DLD1 (cell line): ENCODE results near the gene SIKE1.
"Not testable (repeated sequence)": the region's sequence is repeated elsewhere in the genome, so short reads cannot be mapped to it uniquely, and the experiment has no call there.

Source experiments
- in situ Hi-C: cut with HindIII; loops from 2 replicates; pipeline ENCODE4 v1.10.0; 2017; ENCODE audit warnings: low sequenced_read_pairs

Gene SIKE1

GRCh38 chr1:114756009-114756892, 24.2 kb downstream of the SIKE1 start:
- in situ Hi-C loops, result no loop called here

- in situ Hi-C loops, result no loop called here
These were observed 25.2 kb downstream of the SIKE1 start for GRCh38 chr1:114755006-114755931.

- in situ Hi-C loops, result not testable (repeated sequence)
These were observed 26.8 kb downstream of the SIKE1 start for GRCh38 chr1:114753702-114754101.

GRCh38 chr1:114753143-114753542, 27.3 kb downstream of the SIKE1 start:
- in situ Hi-C loops, result no loop called here

GRCh38 chr1:114750780-114751179, 29.7 kb downstream of the SIKE1 start:
- in situ Hi-C loops, result no loop called here

- in situ Hi-C loops, result no loop called here
These were observed 30.6 kb downstream of the SIKE1 start for GRCh38 chr1:114749835-114750234.

GRCh38 chr1:114746450-114747121, 33.9 kb downstream of the SIKE1 start:
- in situ Hi-C loops, result no loop called here

GRCh38 chr1:114745291-114745690, 35.2 kb downstream of the SIKE1 start:
- in situ Hi-C loops, result no loop called here

GRCh38 chr1:114741963-114742746, 38.3 kb downstream of the SIKE1 start:
- in situ Hi-C loops, result no loop called here

GRCh38 chr1:114740331-114740730, 40.2 kb downstream of the SIKE1 start:
- in situ Hi-C loops, result no loop called here

- in situ Hi-C loops, result no loop called here
These were observed 43.1 kb downstream of the SIKE1 start for GRCh38 chr1:114737314-114737849.

- in situ Hi-C loops, result no loop called here
These were observed 45.0 kb downstream of the SIKE1 start for GRCh38 chr1:114735479-114735878.

GRCh38 chr1:114729782-114730181, 50.7 kb downstream of the SIKE1 start:
- in situ Hi-C loops, result no loop called here

GRCh38 chr1:114728553-114728952, 51.9 kb downstream of the SIKE1 start:
- in situ Hi-C loops, result no loop called here

- in situ Hi-C loops, result no loop called here
These were observed 55.3 kb downstream of the SIKE1 start for GRCh38 chr1:114725230-114725629.

- in situ Hi-C loops, result no loop called here
These were observed 56.6 kb downstream of the SIKE1 start for GRCh38 chr1:114723915-114724314.

GRCh38 chr1:114723457-114723856, 57.0 kb downstream of the SIKE1 start:
- in situ Hi-C loops, result no loop called here

- in situ Hi-C loops, result no loop called here
These were observed 60.0 kb downstream of the SIKE1 start for GRCh38 chr1:114720492-114720891.
